GM12891 (cell line): Measurements from ENCODE around the gene SLC30A9.

Experiments used
- PAX5 ChIP-seq: IDR thresholded peaks from 2 replicates; pipeline ENCODE4 v1.6.1; 2011; ENCODE audit warnings: low read length, moderate library complexity, mild to moderate bottlenecking; ENCODE audit not compliant: insufficient read depth, severe bottlenecking
- POLR2A ChIP-seq: IDR thresholded peaks from 2 replicates; pipeline ENCODE4 v1.6.1; 2011; ENCODE audit warnings: low read depth, low read length, control low read depth
- POLR2AphosphoS5 ChIP-seq: IDR thresholded peaks from 2 replicates; pipeline ENCODE4 v1.6.1; 2011; ENCODE audit warnings: low read depth, low read length, control low read depth
- POU2F2 ChIP-seq: IDR thresholded peaks from 2 replicates; pipeline ENCODE4 v1.6.1; 2011; ENCODE audit warnings: low read depth, mild to moderate bottlenecking, control low read depth, low read length, moderate library complexity

GRCh38 chr4:42008011-42008786 is 17.9 kb downstream of the SLC30A9 start:
- no peak for TF ChIP-seq POLR2A
- TF ChIP-seq POU2F2, result no peak
- no peak for TF ChIP-seq PAX5
- TF ChIP-seq POLR2AphosphoS5, result no peak
